HG03045 (cell line): ENCODE measurements around the gene GPR142.

Experiments used
- ATAC-seq: cut with Tn5 transposase; IDR thresholded peaks from one replicate; pipeline ENCODE4 v1.9.1; 2021; ENCODE audit warnings: mild to moderate bottlenecking, moderate library complexity; ENCODE audit not compliant: unreplicated experiment

Gene GPR142

GRCh38 chr17:74343526-74344284, 23.6 kb upstream of the GPR142 start:
- ATAC-seq, result no peak

GRCh38 chr17:74344658-74345057, 22.6 kb upstream of the GPR142 start:
- no peak for ATAC-seq

DNA sequence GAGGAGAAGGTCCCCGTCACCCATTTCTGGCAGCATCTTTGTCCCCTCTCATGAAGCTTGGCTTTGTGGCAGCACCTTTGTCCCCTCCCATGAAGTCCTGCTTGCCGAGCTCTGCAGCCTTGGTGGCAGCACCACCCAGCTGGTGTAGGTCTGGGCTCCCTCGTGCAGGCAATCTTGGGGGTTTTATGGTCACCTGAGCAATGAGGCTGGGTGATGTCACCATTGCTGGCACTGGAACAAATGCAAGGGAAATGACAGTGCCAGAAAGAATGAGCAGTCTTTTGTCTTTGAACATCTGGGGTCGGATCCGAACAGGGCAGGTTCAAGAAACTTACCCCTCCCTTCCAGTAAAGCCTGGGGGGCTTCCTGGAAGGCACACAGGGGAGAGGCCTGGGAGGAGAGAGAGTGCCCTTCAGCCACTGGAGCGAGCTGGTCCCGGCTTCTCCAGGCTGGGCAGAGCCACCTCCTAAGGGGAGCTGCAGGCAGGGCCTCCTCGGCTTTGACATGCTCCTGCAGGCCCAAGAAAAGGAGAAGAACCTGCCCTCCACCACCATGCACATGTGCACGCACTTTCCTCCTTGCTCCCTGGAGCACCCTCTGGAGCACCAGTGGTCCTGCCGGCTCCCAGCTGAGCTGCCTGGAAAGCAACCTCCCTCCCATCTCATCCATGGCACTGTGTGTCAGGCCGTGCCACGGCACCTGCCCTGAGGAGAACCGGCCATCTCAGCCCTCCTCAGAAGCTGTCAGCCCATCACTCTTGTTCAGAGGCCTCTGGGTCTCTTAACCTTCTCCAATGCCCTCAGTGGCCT, 21.7 kb upstream of the GPR142 start:
- no peak for ATAC-seq

DNA sequence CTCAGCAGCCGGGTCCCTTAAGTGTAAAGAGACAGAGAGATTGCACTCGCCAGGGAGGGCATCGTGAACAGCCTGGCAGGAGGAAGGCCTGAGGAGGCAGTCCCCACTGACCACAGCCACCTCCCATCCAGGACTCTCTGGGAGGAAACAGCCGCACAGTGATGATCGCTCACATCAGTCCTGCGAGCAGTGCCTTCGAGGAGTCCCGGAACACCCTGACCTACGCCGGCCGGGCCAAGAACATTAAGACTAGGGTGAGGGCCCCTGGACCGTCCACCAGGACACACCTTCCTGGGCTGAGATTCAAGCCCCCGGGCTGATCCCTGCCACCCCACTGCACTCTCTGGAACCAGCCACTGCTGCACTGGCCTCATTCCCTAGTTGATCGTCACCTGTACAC, 19.7 kb upstream of the GPR142 start:
- no peak for ATAC-seq

- ATAC-seq, result no peak
Measured at GRCh38 chr17:74349120-74349519, 18.2 kb upstream of the GPR142 start.

DNA sequence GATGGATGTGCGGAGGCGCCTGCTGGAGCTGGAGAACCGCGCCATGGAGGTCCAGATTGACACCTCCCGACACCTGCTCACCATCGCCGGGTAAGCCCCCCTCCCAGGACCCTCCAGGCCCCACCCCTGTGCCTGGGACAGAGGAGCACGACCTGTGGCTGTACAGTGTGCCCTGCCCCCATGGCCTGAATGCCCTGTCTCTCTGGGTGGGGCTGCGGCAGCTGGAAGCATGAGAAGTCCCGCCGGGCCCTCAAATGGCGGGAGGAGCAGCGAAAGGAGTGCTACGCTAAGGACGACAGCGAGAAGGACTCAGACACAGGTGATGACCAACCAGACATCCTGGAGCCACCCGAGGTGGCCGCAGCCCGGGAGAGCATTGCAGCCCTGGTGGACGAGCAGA, 16.8 kb upstream of the GPR142 start:
- ATAC-seq, result no peak

- ATAC-seq, result no peak
Measured at GRCh38 chr17:74351552-74352210, 15.6 kb upstream of the GPR142 start.

DNA sequence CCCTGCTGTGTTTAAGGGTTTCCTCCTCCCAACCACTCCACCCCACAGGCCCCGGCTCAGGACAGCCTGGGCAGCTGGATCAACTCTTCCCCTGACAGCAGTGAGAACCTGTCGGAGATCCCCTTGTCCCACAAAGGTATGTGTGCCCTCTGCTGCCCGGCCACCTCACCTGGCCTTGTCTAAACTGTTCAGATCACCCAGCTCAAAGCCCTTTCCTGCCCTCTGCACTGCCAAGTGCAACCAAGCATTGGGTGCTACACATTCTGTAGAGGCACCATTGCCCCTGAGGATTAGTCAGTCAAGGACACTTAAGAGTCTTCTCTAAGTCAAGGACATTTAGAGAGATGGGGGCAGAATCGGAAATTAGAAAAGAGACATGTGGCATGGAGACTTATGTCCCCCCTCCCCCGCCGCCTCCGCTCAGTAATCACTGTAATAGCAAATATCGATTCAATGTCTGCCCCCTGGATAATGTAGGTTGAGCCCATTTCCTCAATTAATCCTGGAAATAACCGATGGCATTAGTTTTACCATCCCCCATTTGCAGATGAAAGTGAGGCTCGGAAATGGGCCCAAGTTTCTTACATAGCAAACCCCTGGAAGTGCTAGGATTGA, 13.8 kb upstream of the GPR142 start:
- no peak for ATAC-seq

GRCh38 chr17:74354123-74354522, 13.2 kb upstream of the GPR142 start:
- ATAC-seq, result no peak

- ATAC-seq, result no peak
Measured at GRCh38 chr17:74354561-74354960, 12.7 kb upstream of the GPR142 start.

GRCh38 chr17:74355065-74355464, 12.2 kb upstream of the GPR142 start:
- no peak for ATAC-seq

DNA sequence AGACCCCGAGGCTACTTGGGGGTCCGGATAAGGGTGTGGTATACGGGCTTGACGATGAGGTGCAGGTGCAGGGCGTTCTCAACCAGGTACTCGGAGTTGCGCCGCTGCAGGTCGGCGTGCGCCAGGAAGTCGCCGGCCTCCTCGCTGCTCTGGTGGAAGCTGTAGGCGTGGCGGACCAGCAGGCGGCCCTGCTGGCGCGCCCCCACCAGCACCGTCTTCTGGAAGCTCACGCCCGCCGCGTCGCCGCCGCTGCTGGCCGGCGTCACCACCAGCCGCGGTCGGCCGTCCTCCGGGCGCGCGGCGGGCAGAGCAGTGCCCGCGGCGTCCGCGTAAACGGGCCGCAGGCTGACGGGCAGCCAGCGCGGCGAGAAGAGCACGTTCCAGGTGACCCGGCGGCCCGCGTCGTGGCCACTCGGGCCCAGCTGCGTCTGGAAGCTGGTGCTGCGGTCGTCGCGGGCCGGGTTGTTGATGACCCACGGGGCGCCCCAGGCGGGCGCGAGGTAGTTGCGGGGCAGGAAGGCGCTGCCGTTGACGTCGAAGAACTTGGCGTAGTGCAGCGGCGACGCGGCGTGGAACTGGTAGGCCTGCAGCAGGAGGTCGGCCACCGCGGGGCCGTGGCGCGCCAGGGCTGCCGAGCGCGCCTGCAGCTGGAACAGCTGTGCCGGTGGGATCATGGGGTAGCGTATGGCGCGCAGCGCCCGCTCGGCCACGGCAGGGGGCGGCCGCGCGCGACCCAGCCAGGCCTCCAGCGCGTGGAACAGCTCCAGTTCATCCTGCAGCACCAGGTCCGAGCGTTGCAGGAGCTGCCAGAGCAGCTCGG, 10.4 kb upstream of the GPR142 start:
- ATAC-seq, result no peak

GRCh38 chr17:74357466-74357809, 9.9 kb upstream of the GPR142 start:
- ATAC-seq, result no peak

- ATAC-seq, result no peak
Measured at GRCh38 chr17:74358697-74359096, 8.6 kb upstream of the GPR142 start.

DNA sequence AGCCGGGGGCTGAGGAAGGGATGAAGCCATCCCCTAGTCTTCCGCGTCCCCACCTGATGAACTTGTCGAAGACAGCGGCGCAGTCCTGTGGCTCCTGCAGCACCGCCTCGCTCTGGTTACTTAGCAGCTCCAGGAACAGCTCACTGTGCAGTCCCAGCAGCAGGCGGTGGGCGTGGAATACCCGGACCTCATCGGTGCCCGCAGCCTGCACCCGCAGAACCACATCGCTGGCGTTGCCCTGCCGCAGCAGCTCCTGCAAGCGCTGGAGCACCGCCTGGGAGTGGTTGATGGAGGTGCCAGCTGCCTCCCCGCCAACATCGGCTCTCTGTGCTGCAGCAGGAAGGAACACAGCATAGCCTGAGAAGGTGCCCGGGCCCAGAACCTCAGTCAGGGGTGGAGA, 7.4 kb upstream of the GPR142 start:
- ATAC-seq, result no peak

GRCh38 chr17:74360899-74361229, 6.4 kb upstream of the GPR142 start:
- no peak for ATAC-seq

- ATAC-seq, result no peak
Measured at GRCh38 chr17:74361230-74362068, 5.9 kb upstream of the GPR142 start, which contains the start of gene BTBD17. Gene BTBD17 (minus strand): TSS chr17:74361868. CDS start chr17:74361819, 49 bp downstream.

DNA sequence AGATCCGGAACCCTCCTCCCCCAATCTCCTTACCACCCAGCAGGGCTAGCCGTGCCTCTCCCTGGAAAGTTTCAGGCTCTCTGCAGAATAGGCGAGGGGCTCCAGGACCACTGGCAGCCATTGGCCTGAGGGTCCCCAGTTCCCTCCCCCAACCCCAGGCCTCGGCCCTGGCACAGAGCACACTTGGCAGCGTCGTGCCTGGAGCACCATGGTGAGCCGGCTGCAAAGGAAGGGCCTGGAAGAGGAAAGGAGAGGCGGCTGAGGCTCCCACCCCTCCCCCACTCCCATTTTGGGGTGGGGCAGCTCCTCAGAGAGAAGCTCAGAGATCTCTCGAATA, 5.3 kb upstream of the GPR142 start:
- ATAC-seq, result no peak

GRCh38 chr17:74362810-74363498, 4.4 kb upstream of the GPR142 start:
- no peak for ATAC-seq
